ENCODE data around the gene PHOX2B.

Gene PHOX2B

GRCh38 chr4:41748571-41749475, at the start of gene PHOX2B:
TSS of gene PHOX2B (minus strand) at chr4:41748725. CDS start at chr4:41748610, 115 bp downstream.
- no peak for DNase-seq (ENCODE audit: low spot score)
- no peaks in the 10 kb centered on the region for H3K4me1 ChIP-seq (ENCODE audit: insufficient read depth, poor library complexity, severe bottlenecking)
- H3K27ac ChIP-seq (ENCODE audit: poor library complexity, severe bottlenecking) = no peak within 1 kb of the TSS
- no peak within 1 kb of the TSS for H3K4me3 ChIP-seq (ENCODE audit: severe bottlenecking)
- H3K27me3 ChIP-seq (ENCODE audit: insufficient read depth, poor library complexity, severe bottlenecking) = peaks cover 98% of the 10 kb centered on the region
- TF ChIP-seq CTCF (IDR thresholded peaks at IDR 0.05; ENCODE audit: poor library complexity, severe bottlenecking) = no peak
- ATAC-seq (ENCODE audit: low read depth) = no peak
- H3K36me3 ChIP-seq (ENCODE audit: low read depth) = no peaks in the 10 kb centered on the region
- no peaks in the 10 kb centered on the region for H3K9me3 ChIP-seq (ENCODE audit: severe bottlenecking)

GRCh38 chr4:41797260-41797659, 48.7 kb upstream of the PHOX2B start:
- DNase-seq (ENCODE audit: low spot score) = no peak

GRCh38 chr4:41796545-41797210, 48.2 kb upstream of the PHOX2B start:
- Histone ChIP-seq H3K27me3 (ENCODE audit: insufficient read depth, poor library complexity, severe bottlenecking) (peaks cover 8% of the 10 kb centered on the region), H3K4me3 (ENCODE audit: severe bottlenecking) (no peak overlapping the region), H3K4me1 (ENCODE audit: insufficient read depth, poor library complexity, severe bottlenecking) (no peaks in the 10 kb centered on the region), H3K27ac (ENCODE audit: poor library complexity, severe bottlenecking) (no peak overlapping the region), H3K36me3 (ENCODE audit: low read depth) (no peaks in the 10 kb centered on the region), H3K9me3 (ENCODE audit: severe bottlenecking) (no peaks in the 10 kb centered on the region)
- DNase-seq (ENCODE audit: low spot score) = no peak
- no peak for TF ChIP-seq CTCF (IDR thresholded peaks at IDR 0.05; ENCODE audit: poor library complexity, severe bottlenecking)
- no peak for ATAC-seq (ENCODE audit: low read depth)

More at GRCh38 chr4:41797260-41797659, 48.7 kb upstream of the PHOX2B start:
- no peak for TF ChIP-seq CTCF (IDR thresholded peaks at IDR 0.05; ENCODE audit: poor library complexity, severe bottlenecking)
- H3K9me3 ChIP-seq (ENCODE audit: severe bottlenecking) = no peaks in the 10 kb centered on the region
- H3K27me3 ChIP-seq (ENCODE audit: insufficient read depth, poor library complexity, severe bottlenecking) = peaks cover 8% of the 10 kb centered on the region
- no peak overlapping the region for H3K4me3 ChIP-seq (ENCODE audit: severe bottlenecking)
- no peaks in the 10 kb centered on the region for H3K36me3 ChIP-seq (ENCODE audit: low read depth)
- H3K4me1 ChIP-seq (ENCODE audit: insufficient read depth, poor library complexity, severe bottlenecking) = no peaks in the 10 kb centered on the region
- no peak overlapping the region for H3K27ac ChIP-seq (ENCODE audit: poor library complexity, severe bottlenecking)
- ATAC-seq (ENCODE audit: low read depth) = no peak

GRCh38 chr4:41795796-41796385, 47.4 kb upstream of the PHOX2B start:
- no peaks in the 10 kb centered on the region for H3K36me3 ChIP-seq (ENCODE audit: low read depth)
- no peaks in the 10 kb centered on the region for H3K9me3 ChIP-seq (ENCODE audit: severe bottlenecking)
- no peak for ATAC-seq (ENCODE audit: low read depth)
- no peak overlapping the region for H3K27ac ChIP-seq (ENCODE audit: poor library complexity, severe bottlenecking)
- TF ChIP-seq CTCF (IDR thresholded peaks at IDR 0.05; ENCODE audit: poor library complexity, severe bottlenecking) = no peak
- H3K4me1 ChIP-seq (ENCODE audit: insufficient read depth, poor library complexity, severe bottlenecking) = no peaks in the 10 kb centered on the region
- H3K4me3 ChIP-seq (ENCODE audit: severe bottlenecking) = no peak overlapping the region
- H3K27me3 ChIP-seq (ENCODE audit: insufficient read depth, poor library complexity, severe bottlenecking) = peaks cover 8% of the 10 kb centered on the region
- DNase-seq (ENCODE audit: low spot score) = no peak

Data from RWPE2 (cell line).